GM10248 (cell line): ENCODE data around the gene CEP20.

Source experiments
- CTCF ChIA-PET: fragments of 300-600 bp; sonication (Branson Sonifier 250); formaldehyde crosslinking; extraction: SDS; loops from one replicate; lab custom pipeline; 2021; ENCODE audit warnings: antibody characterized with exemption; lab: Yijun Ruan, JAX
- POLR2A ChIA-PET: fragments of 350-650 bp; sonication (Branson Sonifier 250); formaldehyde crosslinking; extraction: SDS; loops from one replicate; lab custom pipeline; 2020; ENCODE audit warnings: antibody characterized with exemption; lab: Yijun Ruan, JAX
- DNase-seq: peaks from one replicate; pipeline ENCODE4 v3.0.0; 2012; ENCODE audit errors: extremely low spot score
- TF ChIP-seq, protein P1 (sequence below): IDR thresholded peaks from 2 replicates; pipeline ENCODE4 v1.5.1; 2012; ENCODE audit warnings: mild to moderate bottlenecking, low read depth; ENCODE audit errors: extremely low read depth, missing control alignments, control extremely low read depth

The CEP20 gene

DNA sequence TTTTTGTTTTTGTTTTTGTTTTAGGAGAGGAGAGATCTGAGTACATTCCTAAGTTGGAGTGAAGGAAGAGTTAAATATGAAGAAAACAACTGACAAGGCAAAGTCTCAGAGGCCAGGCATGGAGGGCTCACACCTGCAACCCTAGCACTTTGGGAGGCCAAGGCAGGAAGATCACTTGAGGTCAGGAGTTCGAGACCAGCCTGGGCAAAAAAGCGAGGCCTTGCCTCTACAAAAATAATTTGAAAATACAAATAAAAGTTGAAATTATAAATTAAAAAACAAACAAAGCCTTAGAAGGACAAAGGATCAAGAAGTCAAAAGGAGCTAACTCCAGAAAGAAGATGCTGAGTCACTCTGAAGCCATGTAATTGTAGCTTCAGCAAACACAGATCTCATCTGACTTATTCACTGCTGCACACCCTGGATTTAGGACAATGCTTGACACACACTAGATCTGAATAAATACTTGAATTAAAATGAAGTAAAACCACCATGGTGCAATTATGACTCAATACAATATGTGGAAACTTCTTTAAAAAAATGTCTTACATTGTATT lies 9.1 kb downstream of the CEP20 start:
- TF ChIP-seq, protein P1, sequence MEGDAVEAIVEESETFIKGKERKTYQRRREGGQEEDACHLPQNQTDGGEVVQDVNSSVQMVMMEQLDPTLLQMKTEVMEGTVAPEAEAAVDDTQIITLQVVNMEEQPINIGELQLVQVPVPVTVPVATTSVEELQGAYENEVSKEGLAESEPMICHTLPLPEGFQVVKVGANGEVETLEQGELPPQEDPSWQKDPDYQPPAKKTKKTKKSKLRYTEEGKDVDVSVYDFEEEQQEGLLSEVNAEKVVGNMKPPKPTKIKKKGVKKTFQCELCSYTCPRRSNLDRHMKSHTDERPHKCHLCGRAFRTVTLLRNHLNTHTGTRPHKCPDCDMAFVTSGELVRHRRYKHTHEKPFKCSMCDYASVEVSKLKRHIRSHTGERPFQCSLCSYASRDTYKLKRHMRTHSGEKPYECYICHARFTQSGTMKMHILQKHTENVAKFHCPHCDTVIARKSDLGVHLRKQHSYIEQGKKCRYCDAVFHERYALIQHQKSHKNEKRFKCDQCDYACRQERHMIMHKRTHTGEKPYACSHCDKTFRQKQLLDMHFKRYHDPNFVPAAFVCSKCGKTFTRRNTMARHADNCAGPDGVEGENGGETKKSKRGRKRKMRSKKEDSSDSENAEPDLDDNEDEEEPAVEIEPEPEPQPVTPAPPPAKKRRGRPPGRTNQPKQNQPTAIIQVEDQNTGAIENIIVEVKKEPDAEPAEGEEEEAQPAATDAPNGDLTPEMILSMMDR: no peak
- CTCF ChIA-PET: interaction anchor here (0.7 to 1.6 kb wide), 3 partner anchors 8 to 248 kb away, joined by 3 read pairs; no protein-coding TSS in a partner anchor
- no peak for DNase-seq
- POLR2A ChIA-PET: no interaction called here

DNA sequence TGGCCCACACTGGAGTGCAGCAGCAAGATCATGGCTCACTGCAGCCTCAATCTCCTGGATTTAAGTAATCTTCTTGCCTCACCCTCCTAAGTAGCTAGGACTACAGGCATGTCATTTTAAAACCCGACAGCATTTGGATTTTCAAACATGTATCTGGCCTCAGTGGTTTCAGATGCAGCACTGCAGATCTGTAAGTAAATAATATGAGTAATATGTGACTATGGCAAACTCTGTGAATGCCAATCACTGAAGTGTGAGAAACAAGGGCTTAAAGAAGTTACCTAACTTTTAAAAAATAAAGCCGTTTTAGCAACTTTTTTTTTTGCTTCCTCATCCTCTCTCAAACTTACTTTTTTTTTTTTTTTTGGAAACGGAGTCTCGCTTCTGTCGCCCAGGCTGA lies 11.9 kb downstream of the CEP20 start:
- TF ChIP-seq, protein P1: no peak
- CTCF ChIA-PET: interaction anchor here (6.1 kb wide), 1 partner anchor 9 kb away, joined by 50 read pairs; the partner anchor contains the start of gene CEP20
- DNase-seq: no peak
- POLR2A ChIA-PET: interaction anchor here (1.3 kb wide), 1 partner anchor 12 kb away, joined by 4 read pairs; the partner anchor contains the start of gene CEP20

DNA sequence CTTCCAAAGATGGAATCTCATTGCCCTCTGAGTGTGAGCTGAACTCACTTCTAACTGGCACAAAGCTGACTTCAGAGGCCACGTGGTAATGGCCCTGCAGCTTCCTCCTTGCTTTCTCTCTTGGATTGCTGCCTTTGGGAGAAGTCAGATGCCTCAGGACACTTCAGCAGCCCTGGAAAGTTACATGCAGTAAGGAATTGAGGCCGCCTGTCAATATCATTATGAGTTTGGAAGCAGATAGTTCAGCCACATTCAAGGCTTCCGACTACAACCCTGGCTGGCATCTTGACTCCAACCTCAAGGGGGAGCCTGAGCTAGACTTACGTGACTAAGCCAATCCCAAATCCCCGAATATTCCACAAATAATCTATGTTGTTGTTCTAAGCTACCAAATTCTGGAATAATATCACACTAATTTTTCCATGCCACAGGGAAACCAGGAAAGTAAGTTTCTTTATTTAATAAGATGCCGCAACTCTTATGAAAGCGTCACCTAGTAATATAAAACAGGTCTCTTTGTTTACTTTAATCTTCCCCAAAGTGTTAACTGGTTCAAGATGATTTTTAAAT lies 13.6 kb downstream of the CEP20 start:
- ChIA-PET CTCF (interaction anchor here (0.7 to 6.1 kb wide), 17 partner anchors 11 to 253 kb away, joined by 3 to 50 read pairs (median 5); partner anchors contain the start of gene CEP20), POLR2A (no interaction called here)
- DNase-seq: no peak
- TF ChIP-seq, protein P1: peak; percentile 58

DNA sequence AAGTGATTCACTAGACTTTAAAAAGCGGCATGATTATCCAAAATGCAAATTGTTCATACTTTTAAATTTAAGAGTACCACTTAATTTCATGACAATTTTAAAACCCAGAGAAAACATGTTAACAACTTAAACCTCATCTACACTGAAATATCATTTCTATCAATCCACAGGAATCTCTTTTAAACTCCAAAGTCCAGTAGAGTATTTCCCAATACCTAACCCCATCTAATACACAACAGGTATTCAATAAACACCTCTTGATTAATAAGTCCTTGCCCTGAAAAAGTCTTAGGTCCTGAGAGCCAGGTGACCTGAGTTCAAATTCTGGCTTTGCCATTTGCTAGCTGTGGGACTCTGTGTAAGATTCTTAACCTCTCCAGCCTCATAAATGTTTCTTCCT lies 14.7 kb downstream of the CEP20 start:
- TF ChIP-seq, protein P1: no peak
- CTCF ChIA-PET: interaction anchor here (1.1 to 6.1 kb wide), 8 partner anchors 10 to 251 kb away, joined by 3 to 50 read pairs (median 6); partner anchors contain the start of gene CEP20
- DNase-seq: no peak
- POLR2A ChIA-PET: no interaction called here

DNA sequence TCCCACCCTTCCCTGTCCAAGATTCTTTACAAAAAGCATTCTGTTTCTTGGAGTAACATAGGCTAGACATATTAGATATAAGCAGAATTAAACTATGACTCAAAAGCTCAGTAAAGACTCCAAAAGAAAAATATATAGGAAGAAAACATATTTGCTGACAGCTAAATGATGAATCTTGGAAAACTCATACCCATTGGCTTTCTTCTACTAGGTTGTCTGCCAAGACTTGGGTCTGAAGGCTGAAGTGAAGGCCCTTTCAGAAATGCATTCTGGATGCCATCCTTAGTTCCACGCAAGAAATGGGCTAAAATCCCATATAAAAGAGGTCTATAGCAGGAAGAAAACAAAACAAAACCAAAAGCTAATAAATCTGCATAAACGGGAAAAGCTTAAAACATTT lies 15.1 kb downstream of the CEP20 start:
- TF ChIP-seq, protein P1: no peak
- POLR2A ChIA-PET: no interaction called here

DNA sequence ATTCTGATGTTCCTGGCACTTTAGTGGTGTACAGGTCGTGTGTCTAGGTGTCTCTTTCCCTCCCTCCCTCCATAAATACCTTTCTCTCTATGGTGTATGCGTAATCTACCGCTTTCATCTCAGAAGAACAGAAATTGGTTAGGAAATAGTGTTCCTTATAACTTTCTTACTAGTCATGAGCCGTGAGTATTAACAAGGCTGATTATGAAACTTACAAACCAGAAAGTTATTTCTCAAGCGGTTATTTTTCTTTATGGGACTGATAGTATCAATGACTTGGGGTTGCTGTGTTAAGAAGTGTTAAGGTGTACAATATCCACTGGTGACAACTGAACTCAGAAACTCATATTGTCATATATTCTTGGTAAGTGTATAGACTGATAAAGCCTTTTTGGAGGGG lies 18.4 kb downstream of the CEP20 start:
- TF ChIP-seq, protein P1: no peak
- ChIA-PET CTCF (interaction anchor here (0.9 to 1.2 kb wide), 2 partner anchors 16 to 20 kb away, joined by 3 read pairs; no protein-coding TSS in a partner anchor), POLR2A (no interaction called here)
- DNase-seq: no peak

More for the DNA sequence above, 15.1 kb downstream of the CEP20 start:
- CTCF ChIA-PET: interaction anchor here (1.4 to 6.1 kb wide), 5 partner anchors 10 to 66 kb away, joined by 3 to 50 read pairs (median 5); partner anchors contain the start of gene CEP20
- no peak for DNase-seq
